Stimulated activated CD8-positive, alpha-beta memory T cell treated with anti-CD3 and anti-CD28 coated beads, Interleukin-12 subunit alpha, Interleukin-12 subunit beta, amount 100 ng/mL, for 1 hour (primary cell): ENCODE measurements around the gene TTC12.

ENCODE experiments used
- DNase-seq: peaks from one replicate; pipeline ENCODE4 v3.0.0-alpha.2; 2020; ENCODE audit warnings: low read depth

TTC12 gene

GRCh38 chr11:113331441-113331840 lies 17.1 kb downstream of the TTC12 start:
- no peak for DNase-seq

- DNase-seq = no peak
These were observed 17.6 kb downstream of the TTC12 start for GRCh38 chr11:113332023-113332422.

GRCh38 chr11:113332638-113333329 lies 18.4 kb downstream of the TTC12 start:
- no peak for DNase-seq

- DNase-seq = no peak
These were observed 19.8 kb downstream of the TTC12 start for GRCh38 chr11:113334183-113334582.

- DNase-seq = no peak
These were observed 24.3 kb downstream of the TTC12 start for GRCh38 chr11:113338730-113339129.

- DNase-seq = no peak
These were observed 25.7 kb downstream of the TTC12 start for GRCh38 chr11:113339929-113340589.

- no peak for DNase-seq
These were observed 27.2 kb downstream of the TTC12 start for GRCh38 chr11:113341388-113342165.

- no peak for DNase-seq
These were observed 31.6 kb downstream of the TTC12 start for GRCh38 chr11:113345978-113346377.

- DNase-seq = no peak
These were observed 35.1 kb downstream of the TTC12 start for GRCh38 chr11:113349528-113349927.

GRCh38 chr11:113350336-113351067 lies 36.1 kb downstream of the TTC12 start:
- DNase-seq = no peak

GRCh38 chr11:113351068-113351450 lies 36.7 kb downstream of the TTC12 start:
- DNase-seq = no peak

- DNase-seq = no peak
These were observed 37.1 kb downstream of the TTC12 start for GRCh38 chr11:113351480-113351879.

- DNase-seq = no peak
These were observed 41.8 kb downstream of the TTC12 start for GRCh38 chr11:113356203-113356602.

- DNase-seq = no peak
These were observed 49.0 kb downstream of the TTC12 start for GRCh38 chr11:113363406-113363805.

- DNase-seq = no peak
These were observed 49.7 kb downstream of the TTC12 start for GRCh38 chr11:113363996-113364641.

- no peak for DNase-seq
These were observed 51.5 kb downstream of the TTC12 start for GRCh38 chr11:113365895-113366294.

- no peak for DNase-seq
These were observed 55.0 kb downstream of the TTC12 start for GRCh38 chr11:113369411-113369810.

- DNase-seq = no peak
These were observed 56.3 kb downstream of the TTC12 start for GRCh38 chr11:113370634-113371033.

GRCh38 chr11:113372309-113372708 lies 57.9 kb downstream of the TTC12 start:
- DNase-seq = no peak

GRCh38 chr11:113373306-113373705 lies 58.9 kb downstream of the TTC12 start:
- no peak for DNase-seq

- no peak for DNase-seq
These were observed 59.7 kb downstream of the TTC12 start for GRCh38 chr11:113373981-113374560.
